HG03196 (cell line): Measurements from ENCODE around the gene PNPLA7.
"Not testable (repeated sequence)": the region's sequence is repeated elsewhere in the genome, so short reads cannot be mapped to it uniquely, and the experiment has no call there.

ENCODE experiments used
- ATAC-seq: cut with Tn5 transposase; IDR thresholded peaks from one replicate; pipeline ENCODE4 v1.9.1; 2021; ENCODE audit not compliant: unreplicated experiment

PNPLA7 gene

DNA sequence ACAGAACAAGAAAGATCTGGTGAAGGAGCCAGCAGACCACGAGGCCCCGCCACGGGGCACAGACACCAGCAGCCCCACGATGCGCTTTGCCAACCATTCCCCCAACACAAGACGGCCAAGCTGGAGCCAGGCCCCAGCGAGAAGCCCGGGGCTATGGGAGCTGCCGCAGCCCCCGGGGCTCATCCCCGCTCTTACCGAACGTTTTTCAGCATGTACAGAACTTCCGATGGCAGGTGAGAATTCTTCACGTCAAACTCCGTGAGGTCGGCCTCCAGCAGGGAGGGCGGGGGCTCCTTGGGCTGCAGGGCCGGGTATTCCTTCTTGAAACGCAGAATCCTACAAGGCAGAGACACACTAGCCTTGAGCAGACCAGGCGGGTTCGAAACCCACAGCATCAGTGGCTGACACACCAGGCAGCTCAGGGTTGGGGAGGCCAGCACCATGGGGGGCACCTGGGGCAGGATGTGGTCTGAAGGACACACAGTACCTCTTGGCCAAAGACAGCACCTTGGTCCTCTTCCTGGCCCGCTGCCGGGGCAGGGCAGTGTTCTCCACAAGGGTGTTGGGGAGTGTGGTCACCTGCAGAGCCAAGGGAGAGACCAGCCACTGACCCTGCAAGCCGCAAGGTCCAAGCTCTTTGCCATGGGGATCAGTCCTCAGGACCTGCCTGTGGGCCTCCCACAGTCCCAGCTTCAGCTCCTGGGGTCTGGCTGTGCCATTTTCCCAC lies 6.8 kb downstream of the PNPLA7 start:
- ATAC-seq = no peak

DNA sequence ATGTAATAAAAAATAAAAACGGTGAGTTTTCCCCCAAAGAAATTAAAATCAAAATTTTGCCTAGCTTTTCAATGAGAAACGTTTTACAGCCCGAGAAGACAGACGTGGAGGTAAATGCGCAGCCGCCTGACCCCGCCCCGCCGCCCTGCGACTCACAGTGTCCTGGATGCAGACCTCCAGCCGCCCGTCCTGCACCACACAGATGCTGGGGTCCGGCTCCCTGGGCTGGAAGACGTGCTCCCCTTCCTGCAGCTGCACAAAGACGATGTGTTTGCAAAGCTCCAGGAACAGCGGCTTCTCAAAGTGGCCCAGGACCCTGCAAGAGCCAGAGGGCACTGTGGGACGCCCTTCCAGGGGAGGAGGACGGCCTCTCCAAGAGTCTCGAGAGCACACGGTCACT lies 7.7 kb downstream of the PNPLA7 start:
- no peak for ATAC-seq

DNA sequence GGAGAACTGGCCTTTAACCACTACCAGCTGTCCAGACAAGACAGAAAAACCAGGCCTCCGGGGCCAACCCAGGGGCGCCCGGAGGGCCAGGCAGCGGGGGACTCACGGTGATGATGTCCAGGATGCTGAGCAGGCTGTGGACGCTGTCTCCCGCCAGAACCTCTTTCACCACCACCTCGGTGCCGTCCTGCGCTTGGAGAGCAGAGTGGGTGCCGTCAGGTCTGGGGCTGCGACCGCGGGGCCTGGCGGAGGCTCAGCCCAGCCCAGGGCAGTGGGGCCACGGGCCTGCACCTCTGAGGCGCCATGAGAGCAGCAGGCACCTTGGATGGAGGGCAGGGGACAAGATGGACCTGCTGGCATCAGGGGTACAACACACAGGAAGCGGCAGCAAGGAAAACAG lies 9.7 kb downstream of the PNPLA7 start:
- ATAC-seq = no peak

DNA sequence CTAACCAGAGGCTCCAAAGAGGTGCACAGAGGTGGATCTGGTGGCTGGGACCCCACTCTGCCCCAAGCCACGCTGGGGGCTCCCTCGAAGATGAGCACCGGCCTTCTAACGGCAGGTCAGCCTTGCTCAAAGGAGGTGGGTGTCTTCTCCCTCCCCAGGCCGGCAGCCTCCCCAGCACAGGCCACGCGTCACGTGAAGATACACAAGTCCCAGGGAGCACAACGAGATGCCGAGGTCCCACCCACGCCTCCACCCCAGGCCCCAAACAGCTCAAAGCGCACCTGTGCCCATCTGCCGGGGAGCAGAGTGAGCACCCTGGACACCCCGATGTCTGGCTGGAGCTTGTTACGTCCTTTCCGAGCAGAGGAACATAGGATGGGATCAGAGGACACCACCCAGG lies 12.1 kb downstream of the PNPLA7 start:
- no peak for ATAC-seq

- ATAC-seq = not testable (repeated sequence)
Observed at GRCh38 chr9:137536594-137537131, 13.5 kb downstream of the PNPLA7 start.

- ATAC-seq = no peak
Observed at GRCh38 chr9:137535120-137535428, 15.1 kb downstream of the PNPLA7 start.

DNA sequence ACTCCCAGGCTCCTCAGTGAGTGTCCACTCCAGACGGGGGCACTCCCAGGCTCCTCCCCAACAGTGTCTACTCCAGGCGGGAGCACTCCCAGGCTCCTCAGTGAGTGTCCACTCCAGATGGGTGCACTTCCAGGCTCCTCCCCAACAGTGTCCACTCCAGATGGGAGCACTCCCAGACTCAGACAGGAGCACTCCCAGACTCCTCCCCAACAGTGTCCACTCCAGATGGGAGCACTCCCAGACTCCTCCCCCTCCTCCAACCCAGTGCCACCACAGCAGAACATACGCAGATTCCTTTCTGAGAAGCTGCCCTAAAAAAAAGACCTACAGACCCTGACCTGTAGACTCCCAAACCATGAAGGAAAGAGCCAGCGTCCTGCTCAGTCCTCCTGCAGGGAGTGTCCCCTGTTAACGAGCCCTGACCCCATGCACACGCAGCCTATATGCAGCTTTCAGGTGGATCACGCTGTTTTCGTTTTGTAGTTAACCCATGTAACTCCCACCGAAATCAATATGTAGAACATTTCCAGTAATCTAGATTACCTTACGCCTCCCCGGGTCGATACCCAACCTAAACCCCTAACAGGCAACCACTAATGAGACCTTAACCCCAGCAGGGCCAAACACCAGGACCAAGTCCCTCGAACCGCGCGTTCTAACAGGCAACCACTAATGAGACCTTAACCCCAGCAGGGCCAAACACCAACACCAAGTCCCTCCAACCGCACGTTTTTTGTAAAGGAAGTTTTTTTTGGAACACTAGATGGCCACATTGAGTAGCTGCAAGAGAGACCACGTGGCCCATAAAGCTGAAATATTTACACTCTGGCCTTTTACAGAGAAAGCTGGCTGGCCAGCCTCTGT lies 15.7 kb downstream of the PNPLA7 start:
- no peak for ATAC-seq

GRCh38 chr9:137532891-137533468 lies 17.2 kb downstream of the PNPLA7 start:
- ATAC-seq = not testable (repeated sequence)

DNA sequence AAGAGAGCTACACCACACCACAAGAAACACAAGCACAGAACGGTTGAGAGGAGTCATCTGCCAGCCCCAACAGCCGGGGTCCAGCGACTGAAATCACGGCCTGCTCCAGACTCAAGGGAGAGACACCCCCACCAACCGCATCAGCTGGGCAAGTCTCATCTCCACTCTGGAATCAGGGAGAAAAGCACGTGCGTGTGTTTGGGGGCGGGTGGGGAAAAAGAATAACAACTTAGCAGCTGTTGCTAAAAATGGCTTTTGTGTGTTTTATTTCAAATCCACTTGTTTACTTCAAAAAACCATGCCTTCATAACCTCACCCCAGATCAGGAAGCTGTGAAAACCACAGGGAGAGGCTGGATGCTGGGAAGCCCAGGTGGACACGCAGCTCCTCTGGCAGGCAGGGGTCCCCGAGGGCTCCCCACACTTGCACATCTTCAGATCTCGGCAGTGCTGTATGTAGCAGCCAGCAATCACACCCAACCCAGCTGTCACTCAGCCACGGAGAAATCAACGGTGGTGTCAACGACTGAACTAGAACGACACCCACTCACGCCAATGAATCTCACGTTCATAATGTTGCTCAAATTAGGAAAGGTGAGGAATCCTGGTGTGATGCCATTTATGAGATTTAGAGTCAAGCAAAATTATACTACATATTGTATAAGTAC lies 19.0 kb downstream of the PNPLA7 start:
- ATAC-seq = no peak

DNA sequence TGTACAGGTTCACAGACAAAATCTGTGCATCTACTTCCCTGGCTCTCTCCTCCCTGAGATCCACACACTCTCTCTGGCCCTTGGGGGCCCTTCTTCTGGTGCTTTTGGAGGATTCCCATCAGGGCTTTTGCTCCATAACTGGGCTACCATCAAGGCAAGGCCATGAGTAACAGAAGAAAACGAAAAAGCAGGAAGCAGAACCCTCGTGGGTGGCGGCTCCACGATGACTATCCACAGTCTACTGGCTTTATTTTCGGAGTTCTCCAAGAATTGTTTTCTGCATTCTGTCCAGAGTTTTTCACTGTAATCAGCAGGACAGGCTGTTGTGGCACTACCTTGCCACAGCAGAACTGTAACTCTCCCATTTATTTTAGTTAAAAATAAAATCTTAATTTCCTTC lies 19.9 kb downstream of the PNPLA7 start:
- ATAC-seq = no peak

DNA sequence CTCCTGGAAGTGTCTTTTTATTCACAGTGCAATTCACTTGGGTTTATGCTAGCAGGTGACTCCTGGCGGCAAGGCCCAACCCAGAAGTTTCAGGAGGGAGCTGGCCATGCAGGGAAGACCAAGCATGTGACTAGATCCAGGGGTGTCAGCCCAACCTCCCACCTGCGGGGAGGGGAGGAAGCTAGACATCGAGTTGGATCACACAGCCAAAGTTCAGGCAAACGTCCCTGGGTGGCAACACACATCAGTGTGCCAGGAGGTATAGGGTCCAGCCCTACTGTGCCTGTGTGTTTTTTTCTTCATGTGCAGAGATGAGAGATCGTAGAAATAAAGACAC lies 25.3 kb downstream of the PNPLA7 start:
- no peak for ATAC-seq

DNA sequence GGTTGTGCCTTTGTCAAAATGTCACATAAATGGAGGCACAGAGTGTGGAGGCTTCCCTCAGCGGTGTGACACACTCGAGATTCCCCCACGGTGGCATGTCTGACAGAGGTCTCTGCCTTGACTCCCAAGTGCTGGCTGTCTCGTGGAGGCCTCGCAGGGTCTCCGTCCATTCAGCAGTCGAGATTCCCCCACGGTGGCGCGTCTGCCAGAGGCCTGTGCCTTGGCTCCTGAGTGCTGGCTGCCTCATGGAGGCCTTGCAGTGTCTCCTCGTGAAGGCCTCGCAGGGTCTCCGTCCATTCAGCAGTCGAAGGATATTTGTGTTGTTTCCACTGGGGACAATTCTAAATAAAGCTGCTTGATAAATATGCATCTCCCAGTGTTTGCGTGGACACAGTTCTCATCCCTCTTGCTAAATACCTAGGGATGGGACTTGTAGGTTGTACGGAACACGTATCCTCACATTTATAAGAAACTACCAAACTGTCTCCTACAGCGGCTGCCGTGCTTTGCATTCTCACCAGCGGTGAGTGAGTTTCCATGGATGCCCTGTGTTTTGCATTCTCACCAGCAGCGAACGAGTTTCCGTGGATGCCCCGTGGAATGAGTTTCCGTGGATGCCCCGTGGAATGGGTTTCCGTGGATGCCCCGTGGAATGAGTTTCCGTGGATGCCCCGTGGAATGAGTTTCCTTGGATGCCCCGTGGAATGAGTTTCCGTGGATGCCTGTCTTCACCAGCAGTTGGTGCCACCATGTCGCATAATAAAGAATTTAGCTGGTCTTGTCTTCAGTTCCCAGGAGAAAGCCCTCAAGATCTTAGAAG lies 25.8 kb downstream of the PNPLA7 start:
- no peak for ATAC-seq

DNA sequence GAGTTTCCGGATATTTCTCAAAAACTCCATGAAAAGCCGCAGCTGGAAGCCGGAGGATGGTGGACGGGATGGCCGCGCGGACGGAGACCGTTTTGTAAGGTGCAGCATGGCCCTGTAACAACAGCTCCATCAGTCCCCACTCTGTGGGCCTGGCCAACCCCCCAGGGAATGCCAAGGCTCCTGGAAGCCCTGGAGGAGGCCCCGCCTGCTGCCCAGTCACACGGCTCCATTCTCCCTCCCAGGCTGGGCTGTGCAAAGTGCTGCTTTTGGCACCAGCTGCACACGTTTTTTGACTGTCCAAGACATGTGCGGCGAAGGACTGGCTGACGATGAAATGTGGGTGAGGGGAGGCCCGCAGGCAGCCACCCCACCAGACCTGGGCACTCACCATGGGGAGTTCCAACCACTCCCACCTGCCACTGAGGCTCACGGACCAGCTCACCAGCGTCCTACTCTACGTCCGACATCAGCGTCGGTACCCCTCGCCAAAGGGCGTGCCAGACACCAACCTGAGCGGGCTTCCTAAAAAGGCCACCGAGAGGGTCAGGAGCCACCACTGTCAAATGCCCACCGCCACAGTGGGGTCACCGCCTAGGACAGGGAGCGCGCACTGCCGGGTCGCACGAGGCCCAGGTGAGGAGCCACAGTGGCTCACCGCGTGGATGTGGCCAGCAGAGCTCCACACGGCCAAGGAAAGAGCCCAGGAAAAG lies 27.3 kb downstream of the PNPLA7 start:
- no peak for ATAC-seq

- ATAC-seq = no peak
Observed at GRCh38 chr9:137521405-137521985, 28.7 kb downstream of the PNPLA7 start.

DNA sequence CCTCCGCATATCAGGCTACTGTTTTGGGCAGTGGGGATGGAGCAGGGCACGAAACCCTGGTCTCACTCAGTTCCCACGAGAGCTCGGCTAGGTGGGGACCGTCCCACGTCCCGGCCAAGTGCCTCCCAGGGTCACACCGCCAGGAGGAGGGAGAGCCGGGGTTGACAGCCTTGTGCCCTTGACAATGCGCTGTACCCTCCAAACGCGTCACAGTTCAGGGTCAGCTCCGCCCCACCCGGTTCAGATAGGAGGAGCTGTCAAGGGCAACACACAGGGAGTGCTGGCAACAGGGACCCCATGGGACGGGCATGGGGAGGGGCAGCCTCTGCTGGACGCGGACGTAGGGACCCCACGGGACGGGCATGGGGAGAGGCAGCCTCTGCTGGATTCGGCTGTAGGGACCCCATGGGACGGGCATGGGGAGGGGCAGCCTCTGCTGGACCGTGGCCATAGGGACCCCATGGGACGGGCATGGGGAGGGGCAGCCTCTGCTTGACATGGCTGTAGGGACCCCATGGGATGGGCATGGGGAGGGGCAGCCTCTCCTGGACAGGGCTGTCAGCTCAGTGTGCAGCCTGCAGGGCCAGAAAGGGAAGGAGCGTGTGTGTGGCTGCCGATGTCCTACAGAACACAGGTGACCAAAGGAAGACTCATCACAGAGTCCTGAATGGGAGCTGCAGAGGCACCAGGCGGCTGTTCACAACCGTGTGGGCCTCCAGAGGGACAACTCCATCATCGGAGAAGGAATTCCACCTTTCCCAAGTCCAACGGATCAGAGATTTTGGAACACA lies 29.4 kb downstream of the PNPLA7 start:
- ATAC-seq = no peak

- no peak for ATAC-seq
Observed at GRCh38 chr9:137519553-137519952, 30.6 kb downstream of the PNPLA7 start.

DNA sequence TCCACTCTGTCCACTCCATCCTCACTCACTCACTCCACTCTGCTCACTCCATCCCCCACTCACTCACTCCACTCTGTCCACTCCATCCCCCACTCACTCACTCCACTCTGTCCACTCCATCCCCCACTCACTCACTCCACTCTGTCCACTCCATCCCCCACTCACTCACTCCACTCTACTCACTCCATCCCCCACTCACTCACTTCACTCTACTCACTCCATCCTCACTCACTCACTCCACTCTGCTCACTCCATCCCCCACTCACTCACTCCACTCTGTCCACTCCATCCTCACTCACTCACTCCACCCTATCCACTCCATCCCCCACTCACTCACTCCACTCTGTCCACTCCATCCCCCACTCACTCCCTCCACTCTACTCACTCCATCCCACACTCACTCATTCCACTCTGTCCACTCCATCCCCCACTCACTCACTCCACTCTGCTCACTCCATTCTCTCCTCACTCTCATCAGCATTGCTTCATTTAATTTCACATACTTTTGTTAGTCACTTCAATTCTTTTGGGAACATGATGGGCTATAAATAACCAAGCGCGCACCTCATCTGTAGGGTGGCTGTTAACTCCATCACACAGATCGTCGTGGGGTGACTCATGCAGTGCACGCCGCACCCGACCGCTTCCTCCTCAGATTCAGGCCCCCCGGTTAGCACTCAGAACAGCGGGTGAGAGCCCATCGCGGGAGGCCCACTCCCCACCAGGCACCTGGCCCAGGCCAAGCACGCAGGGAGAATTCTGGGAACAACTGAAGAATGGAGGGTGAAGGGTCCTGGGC lies 31.3 kb downstream of the PNPLA7 start:
- ATAC-seq = not testable (repeated sequence)
